Type B pancreatic cell (in vitro differentiated cells): Measurements from ENCODE around the gene MMP28. TPM values are rescaled to one million over a fixed set of nuclear protein-coding genes. Genes with fewer than 3 reads are reported as not detected.

Experiments used
- DNase-seq: peaks from one replicate; pipeline ENCODE4 v3.0.0; 2021; ENCODE audit warnings: mixed read lengths; ENCODE audit not compliant: unreplicated experiment; ENCODE audit errors: extremely low spot score
- H3K27ac Mint-ChIP-seq: 2 replicates; pipeline ENCODE4 v1.8.0; 2021; ENCODE audit warnings: mild to moderate bottlenecking, mixed read lengths
- H3K27me3 Mint-ChIP-seq: 2 replicates; pipeline ENCODE4 v1.8.0; 2021; ENCODE audit warnings: mixed read lengths
- H3K36me3 Mint-ChIP-seq: 2 replicates; pipeline ENCODE4 v1.8.0; 2021; ENCODE audit warnings: mixed read lengths
- H3K4me1 Mint-ChIP-seq: one replicate; pipeline ENCODE4 v1.8.0; 2021; ENCODE audit warnings: mixed read lengths; ENCODE audit not compliant: unreplicated experiment
- H3K4me3 Mint-ChIP-seq: 2 replicates; pipeline ENCODE4 v1.8.0; 2021; ENCODE audit warnings: mild to moderate bottlenecking, mixed read lengths
- H3K9me3 Mint-ChIP-seq: 2 replicates; pipeline ENCODE4 v1.8.0; 2021; ENCODE audit warnings: mixed read lengths
- CTCF ChIP-seq: fragments of 200-600 bp; sonication (generic); conservative IDR thresholded peaks from 2 replicates; pipeline ENCODE4 v1.5.0; 2021; ENCODE audit warnings: antibody characterized with exemption, mild to moderate bottlenecking
- total RNA-seq: library from RNA; stranded (reverse); gene quantifications from 2 replicates; pipeline ENCODE4 v1.2.1, GENCODE V29; 2021; ENCODE audit warnings: low replicate concordance

Gene MMP28
- total RNA-seq, 1 donor from 2014 or later, result 0.97 TPM

GRCh38 chr17:35742496-35742895 is 52.9 kb downstream of the MMP28 start:
- H3K27ac Mint-ChIP-seq, result no peak overlapping the region
- no peak for DNase-seq
- no peaks in the 10 kb centered on the region for H3K4me1 Mint-ChIP-seq
- H3K9me3 Mint-ChIP-seq, result no peaks in the 10 kb centered on the region
- peaks cover 7% of the 10 kb centered on the region for H3K36me3 Mint-ChIP-seq
- no peak for TF ChIP-seq CTCF
- H3K4me3 Mint-ChIP-seq, result no peak overlapping the region
- peaks cover 42% of the 10 kb centered on the region for H3K27me3 Mint-ChIP-seq

- Mint-ChIP-seq H3K4me3 (peak overlapping the region; percentile 64), H3K27ac (no peak overlapping the region), H3K9me3 (no peaks in the 10 kb centered on the region), H3K36me3 (peaks cover 7% of the 10 kb centered on the region), H3K4me1 (no peaks in the 10 kb centered on the region), H3K27me3 (peaks cover 40% of the 10 kb centered on the region)
- peak; percentile 29 for TF ChIP-seq CTCF
- DNase-seq, result no peak
These were observed 54.2 kb downstream of the MMP28 start for GRCh38 chr17:35740997-35741931.

- Mint-ChIP-seq H3K4me3 (no peak overlapping the region), H3K36me3 (peaks cover 7% of the 10 kb centered on the region), H3K9me3 (no peaks in the 10 kb centered on the region), H3K27ac (no peak overlapping the region), H3K27me3 (peaks cover 40% of the 10 kb centered on the region), H3K4me1 (no peaks in the 10 kb centered on the region)
- no peak for TF ChIP-seq CTCF
- DNase-seq, result no peak
These were observed 55.2 kb downstream of the MMP28 start for GRCh38 chr17:35740216-35740615.

- H3K36me3 Mint-ChIP-seq, result peaks cover 7% of the 10 kb centered on the region
- H3K9me3 Mint-ChIP-seq, result no peaks in the 10 kb centered on the region
- no peak for TF ChIP-seq CTCF
- no peak overlapping the region for H3K4me3 Mint-ChIP-seq
- no peak for DNase-seq
- peaks cover 37% of the 10 kb centered on the region for H3K27me3 Mint-ChIP-seq
- H3K27ac Mint-ChIP-seq, result no peak overlapping the region
- H3K4me1 Mint-ChIP-seq, result no peaks in the 10 kb centered on the region
These were observed 56.8 kb downstream of the MMP28 start for GRCh38 chr17:35738519-35739133.

GRCh38 chr17:35736236-35736635 is 59.2 kb downstream of the MMP28 start:
- Mint-ChIP-seq H3K9me3 (no peaks in the 10 kb centered on the region), H3K27me3 (peaks cover 22% of the 10 kb centered on the region), H3K27ac (no peak overlapping the region), H3K4me1 (peaks cover under 1% of the 10 kb centered on the region), H3K36me3 (peaks cover 7% of the 10 kb centered on the region), H3K4me3 (no peak overlapping the region)
- no peak for DNase-seq
- no peak for TF ChIP-seq CTCF
